ENCODE results near the gene TMTC4. TPM values are rescaled to one million over a fixed set of nuclear protein-coding genes. Genes with fewer than 3 reads are reported as not detected.

The TMTC4 gene
- total RNA-seq, 1 donor from 2014 or later = 10.9 TPM

- H3K4me1 ChIP-seq = no peaks in the 10 kb centered on the region
- no peaks in the 10 kb centered on the region for H3K27me3 ChIP-seq (ENCODE audit: low read depth)
- no peaks in the 10 kb centered on the region for H3K36me3 ChIP-seq
- H3K4me3 ChIP-seq = no peak overlapping the region
- DNase-seq (no peak), ATAC-seq (no peak)
- no peak overlapping the region for H3K27ac ChIP-seq
- no peak for TF ChIP-seq CTCF (IDR thresholded peaks at IDR 0.05)
- H3K9me3 ChIP-seq = no peaks in the 10 kb centered on the region
- intact Hi-C loops (cut with DNase I) = no loop called here
Observed at GRCh38 chr13:100559886-100560285, 114.7 kb downstream of the TMTC4 start.

Other genes with a start within 250 kb of the TMTC4 start
- 3.4 TPM for gene GGACT, start 86.0 kb downstream of the TMTC4 start, total RNA-seq